ENCODE measurements around the gene YKT6. TPM values are rescaled to one million over a fixed set of nuclear protein-coding genes. Genes with fewer than 3 reads are reported as not detected.

YKT6 gene
- total RNA-seq, 1 donor from 2014 or later, result 82.4 TPM

DNA sequence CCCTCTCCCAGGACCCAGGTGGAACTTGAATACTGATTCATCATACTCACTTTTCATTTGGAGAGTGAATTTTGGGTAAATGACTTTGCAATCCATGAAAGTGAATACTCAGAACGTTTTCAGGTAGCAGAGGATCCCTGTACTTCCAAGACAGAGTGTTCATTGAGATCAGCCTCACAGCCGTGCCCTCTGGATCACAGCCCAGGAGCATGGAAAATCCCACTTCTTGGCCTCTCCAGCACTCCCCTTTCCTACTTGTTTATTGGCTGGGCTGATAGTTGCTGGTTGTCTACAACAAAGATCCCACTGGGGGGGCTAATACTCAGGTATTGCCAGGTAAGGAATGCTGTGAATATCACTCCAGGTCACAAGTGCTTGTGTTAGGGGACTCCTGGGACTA lies 17.4 kb upstream of the YKT6 start:
- no peak overlapping the region for H3K4me3 Mint-ChIP-seq
- no peaks in the 10 kb centered on the region for H3K36me3 Mint-ChIP-seq
- peaks cover 4% of the 10 kb centered on the region for H3K9me3 Mint-ChIP-seq
- no peak overlapping the region for H3K27ac Mint-ChIP-seq
- peaks cover 7% of the 10 kb centered on the region for H3K27me3 Mint-ChIP-seq
- DNase-seq (ENCODE audit: extremely low spot score, unreplicated experiment), result no peak
- TF ChIP-seq, protein P1, sequence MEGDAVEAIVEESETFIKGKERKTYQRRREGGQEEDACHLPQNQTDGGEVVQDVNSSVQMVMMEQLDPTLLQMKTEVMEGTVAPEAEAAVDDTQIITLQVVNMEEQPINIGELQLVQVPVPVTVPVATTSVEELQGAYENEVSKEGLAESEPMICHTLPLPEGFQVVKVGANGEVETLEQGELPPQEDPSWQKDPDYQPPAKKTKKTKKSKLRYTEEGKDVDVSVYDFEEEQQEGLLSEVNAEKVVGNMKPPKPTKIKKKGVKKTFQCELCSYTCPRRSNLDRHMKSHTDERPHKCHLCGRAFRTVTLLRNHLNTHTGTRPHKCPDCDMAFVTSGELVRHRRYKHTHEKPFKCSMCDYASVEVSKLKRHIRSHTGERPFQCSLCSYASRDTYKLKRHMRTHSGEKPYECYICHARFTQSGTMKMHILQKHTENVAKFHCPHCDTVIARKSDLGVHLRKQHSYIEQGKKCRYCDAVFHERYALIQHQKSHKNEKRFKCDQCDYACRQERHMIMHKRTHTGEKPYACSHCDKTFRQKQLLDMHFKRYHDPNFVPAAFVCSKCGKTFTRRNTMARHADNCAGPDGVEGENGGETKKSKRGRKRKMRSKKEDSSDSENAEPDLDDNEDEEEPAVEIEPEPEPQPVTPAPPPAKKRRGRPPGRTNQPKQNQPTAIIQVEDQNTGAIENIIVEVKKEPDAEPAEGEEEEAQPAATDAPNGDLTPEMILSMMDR (conservative IDR thresholded peaks at IDR 0.05), result no peak
- H3K4me1 Mint-ChIP-seq (ENCODE audit: unreplicated experiment), result peaks cover 6% of the 10 kb centered on the region

DNA sequence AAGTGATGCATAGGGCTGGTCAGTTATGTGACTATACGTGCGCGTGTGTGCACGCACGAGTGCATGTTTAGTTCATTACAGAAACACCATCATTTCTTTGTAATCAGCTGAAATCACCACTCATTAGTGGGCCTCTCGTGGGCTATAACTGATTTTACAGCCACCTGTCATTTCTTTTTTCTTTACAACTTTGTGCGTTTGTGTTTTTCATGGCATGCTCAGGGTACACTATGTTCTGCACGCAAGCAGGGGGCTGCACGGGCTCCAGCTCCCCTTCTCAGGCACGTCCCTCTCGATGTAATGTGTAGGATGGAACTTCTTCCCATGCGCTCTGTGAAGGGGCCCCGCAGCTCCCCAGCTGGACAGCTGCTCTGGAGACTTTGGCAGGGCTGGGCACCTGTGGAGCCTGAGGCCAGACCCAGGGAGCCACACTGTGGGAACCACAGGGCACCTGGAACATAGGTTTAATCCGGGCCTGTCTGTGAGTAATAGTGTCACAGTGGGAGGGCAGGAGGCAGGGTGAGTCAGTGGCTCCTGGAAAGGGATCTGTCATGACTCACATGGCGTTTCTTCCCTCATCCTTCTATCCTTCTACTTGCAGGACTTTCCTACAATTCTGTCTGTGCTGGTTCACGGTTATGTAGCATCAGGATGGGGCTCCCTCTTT lies 16.4 kb upstream of the YKT6 start:
- Mint-ChIP-seq H3K36me3 (no peaks in the 10 kb centered on the region), H3K27ac (peak overlapping the region; percentile 68), H3K27me3 (peaks cover 5% of the 10 kb centered on the region), H3K4me1 (ENCODE audit: unreplicated experiment) (peaks cover 6% of the 10 kb centered on the region), H3K4me3 (peak overlapping the region; percentile 4), H3K9me3 (peaks cover 4% of the 10 kb centered on the region)
- no peak for DNase-seq (ENCODE audit: extremely low spot score, unreplicated experiment)
- TF ChIP-seq, protein P1 (conservative IDR thresholded peaks at IDR 0.05), result no peak

GRCh38 chr7:44184873-44185446 lies 15.8 kb upstream of the YKT6 start:
- Mint-ChIP-seq H3K4me3 (peak overlapping the region; percentile 4), H3K4me1 (ENCODE audit: unreplicated experiment) (peaks cover 6% of the 10 kb centered on the region), H3K9me3 (peaks cover 4% of the 10 kb centered on the region), H3K36me3 (no peaks in the 10 kb centered on the region), H3K27me3 (peaks cover 3% of the 10 kb centered on the region), H3K27ac (peak overlapping the region; percentile 68)
- DNase-seq (ENCODE audit: extremely low spot score, unreplicated experiment), result no peak
- TF ChIP-seq, protein P1 (conservative IDR thresholded peaks at IDR 0.05), result no peak

- Mint-ChIP-seq H3K27me3 (peaks cover 3% of the 10 kb centered on the region), H3K36me3 (no peaks in the 10 kb centered on the region), H3K4me1 (ENCODE audit: unreplicated experiment) (peaks cover 6% of the 10 kb centered on the region), H3K4me3 (no peak overlapping the region), H3K27ac (no peak overlapping the region), H3K9me3 (peaks cover 4% of the 10 kb centered on the region)
- no peak for DNase-seq (ENCODE audit: extremely low spot score, unreplicated experiment)
- TF ChIP-seq, protein P1 (conservative IDR thresholded peaks at IDR 0.05), result no peak
Observed at GRCh38 chr7:44185729-44186128, 15.0 kb upstream of the YKT6 start.

DNA sequence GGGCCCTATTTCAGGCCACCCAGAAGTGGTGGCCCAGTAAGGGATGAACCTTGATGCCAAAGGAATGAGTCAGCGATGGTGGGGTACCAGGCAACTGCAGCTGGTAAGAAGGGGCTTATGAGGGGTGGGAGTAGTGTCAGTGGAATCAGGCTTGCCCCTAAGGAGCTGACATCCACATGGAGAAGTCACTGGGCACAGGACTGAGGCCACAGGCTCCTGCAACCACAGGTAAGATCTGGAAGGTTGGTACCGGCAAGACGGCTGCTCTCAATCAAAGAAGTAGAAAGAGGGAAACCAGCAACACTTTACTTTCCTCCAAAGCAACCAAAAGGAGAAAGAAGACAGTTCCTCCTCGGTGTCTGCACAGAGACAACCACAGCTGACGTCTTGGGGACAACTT lies 14.0 kb upstream of the YKT6 start:
- Mint-ChIP-seq H3K9me3 (peaks cover 4% of the 10 kb centered on the region), H3K4me1 (ENCODE audit: unreplicated experiment) (peaks cover 6% of the 10 kb centered on the region), H3K36me3 (no peaks in the 10 kb centered on the region), H3K27ac (peak overlapping the region; percentile 35), H3K27me3 (peaks cover 8% of the 10 kb centered on the region), H3K4me3 (no peak overlapping the region)
- TF ChIP-seq, protein P1 (conservative IDR thresholded peaks at IDR 0.05), result no peak
- DNase-seq (ENCODE audit: extremely low spot score, unreplicated experiment), result no peak
